GM18951 (cell line): ENCODE measurements around the gene FGF14.

Source experiments
- POLR2A ChIP-seq: IDR thresholded peaks from 4 replicates; pipeline ENCODE4 v1.6.1; 2011; ENCODE audit warnings: mild to moderate bottlenecking; ENCODE audit not compliant: insufficient read length, insufficient read depth; ENCODE audit errors: extremely low read depth
- in situ Hi-C: fragments of 300-500 bp; cut with MboI; formaldehyde crosslinking; loops from one replicate; pipeline ENCODE4 v1.12.0; 2022; ENCODE audit warnings: low sequenced_read_pairs, mixed read lengths, inconsistent platforms; ENCODE audit not compliant: unreplicated experiment

Gene FGF14

DNA sequence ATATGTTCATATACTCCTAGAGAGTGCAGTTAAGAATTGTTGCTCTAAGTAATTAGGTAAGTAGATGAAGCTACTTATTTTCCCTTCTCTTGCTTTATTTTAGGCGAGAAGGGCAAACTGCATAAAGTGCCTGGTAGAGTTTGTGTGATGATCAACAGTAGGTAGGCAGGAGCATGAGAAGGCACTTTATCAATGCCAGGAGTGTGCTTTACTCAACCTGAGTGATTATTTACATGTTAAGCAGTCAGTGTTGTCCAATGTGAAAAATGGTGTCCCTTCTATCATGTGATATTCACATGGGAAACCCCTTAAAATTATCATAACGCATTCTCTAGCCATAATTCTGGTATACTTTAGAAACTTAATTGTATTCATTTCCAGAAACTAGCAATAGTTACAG is 655.3 kb downstream of the FGF14 start:
- TF ChIP-seq POLR2A: no peak
- in situ Hi-C loops: no loop called here

DNA sequence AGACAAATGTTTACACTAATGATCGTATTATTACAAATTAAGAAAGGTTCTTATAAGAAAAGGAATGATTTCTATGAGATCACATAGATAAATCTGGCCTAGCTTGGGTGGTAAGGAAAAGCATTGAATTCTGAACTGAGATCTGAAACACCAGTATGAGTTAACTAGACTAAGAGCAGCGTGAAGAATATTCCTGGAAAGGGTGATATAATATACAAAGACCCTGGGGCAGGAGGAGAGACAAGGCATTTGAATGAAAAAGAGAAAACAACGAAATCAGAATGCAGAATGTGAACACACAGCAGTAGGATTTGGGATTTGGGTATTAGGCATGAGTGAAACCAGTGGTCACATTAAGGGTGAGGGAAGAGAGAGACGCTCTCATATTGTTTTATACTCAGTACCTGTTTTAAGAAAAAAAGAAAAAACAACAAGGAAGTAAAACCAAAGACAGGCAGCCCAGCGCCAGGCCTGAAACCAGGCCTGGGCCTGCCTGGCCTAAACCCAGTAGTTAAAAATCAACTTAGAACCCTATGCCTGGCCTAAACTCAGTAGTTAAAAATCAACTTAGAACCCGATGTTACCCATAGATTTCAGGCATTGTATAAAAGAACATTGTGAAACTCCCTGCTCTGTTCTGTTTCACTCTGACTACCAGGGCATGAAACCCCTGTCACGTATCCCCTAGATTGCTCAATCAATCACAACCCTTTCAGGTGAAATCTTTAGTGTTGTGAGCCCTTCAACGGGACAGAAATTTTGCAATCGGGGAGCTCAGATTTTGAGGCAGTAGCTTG is 662.3 kb downstream of the FGF14 start:
- in situ Hi-C loops: no loop called here
- no peak for TF ChIP-seq POLR2A

DNA sequence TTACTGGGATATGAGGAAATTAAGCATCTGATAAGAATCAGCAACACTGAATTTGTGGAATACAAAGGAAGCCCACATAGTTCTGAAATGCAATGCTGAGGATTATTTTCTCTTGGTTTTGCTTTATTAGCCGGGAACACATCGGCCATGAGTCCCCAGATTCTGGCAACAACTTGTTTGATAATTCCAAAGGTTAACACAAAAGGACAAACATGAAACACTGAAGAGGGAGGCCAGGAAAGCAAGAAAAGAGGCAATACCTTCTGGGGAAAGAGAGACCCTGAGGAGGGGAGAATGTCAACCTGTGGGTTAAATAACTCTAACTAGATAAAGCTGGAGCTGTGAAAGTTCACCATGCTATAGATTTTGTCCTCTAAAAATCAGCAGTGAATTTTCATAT is 663.5 kb downstream of the FGF14 start:
- no peak for TF ChIP-seq POLR2A
- in situ Hi-C loops: no loop called here

DNA sequence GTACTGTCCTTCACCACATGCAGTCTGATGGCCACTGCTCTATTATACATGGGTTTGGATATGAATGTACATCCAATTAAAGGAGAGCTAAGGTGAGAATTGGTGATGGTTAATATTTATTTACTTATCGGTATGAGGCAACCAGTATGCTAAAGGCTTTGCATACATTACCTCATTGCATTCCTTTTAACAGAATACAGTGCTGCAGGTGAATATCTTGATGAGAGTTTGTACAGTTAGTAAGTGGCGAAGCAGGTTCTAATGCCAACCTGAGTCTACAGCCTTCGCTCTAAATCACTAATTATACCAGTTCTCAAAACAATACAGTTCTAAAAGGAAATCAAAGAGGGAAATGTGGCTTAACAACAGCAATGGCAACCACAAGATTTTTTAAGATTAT is 665.3 kb downstream of the FGF14 start:
- no peak for TF ChIP-seq POLR2A
- in situ Hi-C loops: no loop called here

DNA sequence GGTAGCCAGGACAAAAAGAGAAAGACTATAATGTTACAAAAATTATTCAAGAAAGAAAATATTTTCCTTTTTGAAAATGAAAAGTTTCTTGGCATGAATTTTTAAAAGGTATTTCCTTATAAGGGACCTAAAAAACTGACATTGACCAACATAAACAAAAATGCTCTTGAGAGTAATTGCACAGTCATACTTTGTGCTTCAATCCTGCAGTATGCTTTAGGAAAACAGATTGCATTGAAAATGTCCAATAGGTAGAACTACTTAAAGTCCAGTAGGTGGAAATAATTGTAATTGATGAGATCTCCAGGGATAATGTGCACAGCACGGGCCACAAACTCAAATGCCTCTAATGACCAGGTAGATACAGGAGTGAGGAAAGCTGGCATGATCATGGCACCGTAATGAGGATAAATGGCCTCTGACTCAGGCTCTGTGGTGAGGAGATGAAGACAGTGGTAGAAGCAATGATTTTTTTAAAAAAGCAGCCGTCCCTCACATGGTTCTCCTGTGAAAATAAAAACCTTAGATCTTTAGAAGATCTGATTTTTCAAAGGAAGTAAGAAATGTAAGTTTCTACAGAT is 671.3 kb downstream of the FGF14 start:
- in situ Hi-C loops: no loop called here

DNA sequence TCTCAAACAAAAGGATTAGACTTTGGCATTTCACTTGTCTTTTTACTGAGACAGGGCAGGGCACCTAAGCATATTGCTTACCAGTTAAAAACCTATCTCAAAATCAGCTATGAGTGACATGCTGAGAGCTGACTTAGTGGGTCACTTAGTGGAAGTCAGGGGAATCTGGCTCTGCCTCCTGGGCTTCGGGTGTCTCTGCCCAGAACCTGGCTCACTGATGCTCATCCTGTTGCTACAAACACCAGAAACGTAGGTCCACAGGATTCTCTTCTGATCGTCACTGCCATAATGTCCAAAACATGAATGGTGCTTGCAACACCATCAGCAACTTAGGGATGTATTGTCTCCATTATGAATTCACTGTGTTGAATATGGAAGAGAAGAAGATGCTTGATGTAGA is 673.2 kb downstream of the FGF14 start:
- TF ChIP-seq POLR2A: no peak
- in situ Hi-C loops: no loop called here

More for the DNA sequence above, 671.3 kb downstream of the FGF14 start:
- no peak for TF ChIP-seq POLR2A

DNA sequence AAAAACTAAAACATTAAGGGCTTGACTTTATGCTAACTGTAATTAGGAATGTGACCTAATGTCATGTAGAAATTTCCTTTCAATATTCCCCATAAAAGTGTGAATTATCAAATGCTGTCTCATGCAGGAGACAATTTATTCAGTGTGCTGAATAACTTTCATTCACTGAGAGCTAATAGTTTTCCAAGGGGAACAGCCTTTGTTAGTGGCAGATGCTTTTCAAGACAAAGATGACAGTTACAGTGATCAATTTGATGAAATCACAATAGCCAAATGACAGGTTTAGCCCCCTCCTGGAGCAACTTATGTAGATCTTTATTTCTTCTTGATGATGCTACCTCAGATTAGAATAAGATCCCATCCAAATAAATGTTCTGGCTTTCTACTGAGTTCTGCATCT is 673.8 kb downstream of the FGF14 start:
- TF ChIP-seq POLR2A: no peak
- in situ Hi-C loops: no loop called here

DNA sequence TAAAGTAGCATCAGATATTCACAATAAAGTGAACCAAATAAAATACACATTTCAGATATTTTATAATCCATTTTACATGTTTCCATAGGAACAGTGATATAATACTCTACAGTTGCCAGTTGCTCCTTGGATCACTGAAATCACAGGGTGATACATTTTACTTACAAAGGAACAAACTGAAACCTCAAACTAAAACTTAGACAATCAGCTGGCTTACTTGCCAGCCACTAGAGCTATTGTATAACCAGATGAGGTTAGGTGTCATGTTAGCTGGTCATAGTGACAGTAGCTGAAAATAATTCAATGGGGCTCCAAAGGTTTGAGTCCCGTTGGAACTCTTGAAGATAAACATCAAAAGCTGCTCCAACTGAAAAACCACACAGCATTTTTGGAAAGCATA is 674.7 kb downstream of the FGF14 start:
- no peak for TF ChIP-seq POLR2A
- in situ Hi-C loops: no loop called here

DNA sequence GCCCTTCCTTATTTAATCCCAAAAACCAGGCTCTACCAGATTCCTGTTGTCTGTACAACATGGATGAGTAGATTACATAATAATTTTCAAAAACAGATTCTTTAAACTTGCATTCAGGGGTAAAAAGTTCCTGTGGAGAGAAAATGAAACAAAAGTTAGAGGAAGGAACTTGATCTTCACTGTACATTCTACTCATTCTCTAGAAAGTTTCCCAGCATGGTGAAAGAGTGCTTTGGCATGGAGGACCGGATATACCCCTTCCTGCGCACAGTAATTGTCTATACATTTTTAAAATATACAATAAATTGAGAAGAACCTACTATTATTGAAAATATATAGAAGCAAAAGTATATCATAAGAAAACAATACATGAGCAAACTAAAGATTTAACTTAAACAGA is 675.2 kb downstream of the FGF14 start:
- TF ChIP-seq POLR2A: no peak
- in situ Hi-C loops: no loop called here

DNA sequence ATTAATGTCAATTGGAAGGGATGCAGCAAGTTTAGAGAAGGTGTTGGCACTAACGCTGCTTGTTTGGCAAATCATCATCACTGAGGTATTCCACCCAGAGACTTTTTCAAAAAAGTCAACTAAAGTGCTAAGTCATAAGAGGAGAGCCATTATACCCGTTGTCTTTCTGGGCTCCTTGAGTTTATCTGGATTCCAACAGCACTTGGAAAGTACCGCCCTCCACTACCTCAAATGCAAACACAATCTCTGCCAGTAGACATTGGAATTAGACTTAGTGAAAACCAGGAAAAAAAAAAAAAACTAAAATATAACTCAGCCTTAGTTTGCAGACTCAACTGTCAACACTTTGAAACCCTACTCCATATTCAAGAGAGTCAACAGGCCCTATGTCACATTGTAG is 683.4 kb downstream of the FGF14 start:
- no peak for TF ChIP-seq POLR2A
- in situ Hi-C loops: no loop called here

DNA sequence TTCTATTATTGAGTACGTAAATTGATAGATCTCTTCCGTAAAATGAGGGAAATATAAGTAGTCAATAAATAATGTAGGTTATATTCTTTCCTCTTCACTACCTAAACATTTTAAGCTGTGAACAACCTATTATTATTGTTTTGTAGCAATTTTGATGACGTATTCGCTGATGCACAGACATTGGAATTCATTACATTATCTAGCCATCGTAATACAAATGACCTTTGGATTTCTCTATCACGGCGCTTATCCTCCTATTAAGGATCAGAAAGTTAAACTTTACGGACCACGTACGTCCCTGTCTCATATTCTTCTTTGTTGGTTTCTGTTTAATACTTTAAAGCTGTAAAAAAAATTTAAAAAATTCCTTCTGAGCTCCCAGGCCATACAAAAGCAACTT is 684.5 kb downstream of the FGF14 start:
- no peak for TF ChIP-seq POLR2A
- in situ Hi-C loops: no loop called here

DNA sequence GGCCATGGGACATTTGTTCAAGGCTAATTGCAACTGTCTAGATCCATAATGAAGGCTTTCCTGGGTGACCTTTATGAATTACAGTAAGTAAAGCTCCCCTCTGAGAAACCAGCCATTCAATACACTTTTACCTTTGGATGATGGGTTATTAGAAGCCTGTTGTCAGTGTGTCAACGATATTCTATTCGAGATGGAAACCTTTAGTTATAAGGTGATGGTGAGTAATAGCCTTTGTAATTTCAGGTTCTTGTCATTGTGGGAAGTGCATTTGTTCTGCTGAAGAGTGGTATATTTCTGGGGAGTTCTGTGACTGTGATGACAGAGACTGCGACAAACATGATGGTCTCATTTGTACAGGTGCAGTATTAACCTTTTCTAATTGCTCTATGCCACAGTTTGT is 687.7 kb downstream of the FGF14 start:
- in situ Hi-C loops: no loop called here
- no peak for TF ChIP-seq POLR2A

DNA sequence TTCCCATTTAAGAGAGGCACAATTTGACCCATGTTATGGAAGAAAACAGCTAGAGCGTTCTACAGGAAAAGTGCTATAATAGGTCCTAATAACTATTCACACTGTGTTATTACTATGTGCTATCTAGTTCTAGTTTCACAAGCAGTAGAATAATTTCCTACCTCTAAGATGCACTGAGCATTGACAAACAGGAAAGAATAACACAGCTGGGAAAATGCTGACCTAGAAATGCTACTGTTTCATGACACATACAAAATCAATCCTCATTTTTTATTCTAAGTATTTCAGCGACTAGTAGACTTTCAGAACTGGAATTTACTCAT is 689.9 kb downstream of the FGF14 start:
- TF ChIP-seq POLR2A: no peak
- in situ Hi-C loops: no loop called here

DNA sequence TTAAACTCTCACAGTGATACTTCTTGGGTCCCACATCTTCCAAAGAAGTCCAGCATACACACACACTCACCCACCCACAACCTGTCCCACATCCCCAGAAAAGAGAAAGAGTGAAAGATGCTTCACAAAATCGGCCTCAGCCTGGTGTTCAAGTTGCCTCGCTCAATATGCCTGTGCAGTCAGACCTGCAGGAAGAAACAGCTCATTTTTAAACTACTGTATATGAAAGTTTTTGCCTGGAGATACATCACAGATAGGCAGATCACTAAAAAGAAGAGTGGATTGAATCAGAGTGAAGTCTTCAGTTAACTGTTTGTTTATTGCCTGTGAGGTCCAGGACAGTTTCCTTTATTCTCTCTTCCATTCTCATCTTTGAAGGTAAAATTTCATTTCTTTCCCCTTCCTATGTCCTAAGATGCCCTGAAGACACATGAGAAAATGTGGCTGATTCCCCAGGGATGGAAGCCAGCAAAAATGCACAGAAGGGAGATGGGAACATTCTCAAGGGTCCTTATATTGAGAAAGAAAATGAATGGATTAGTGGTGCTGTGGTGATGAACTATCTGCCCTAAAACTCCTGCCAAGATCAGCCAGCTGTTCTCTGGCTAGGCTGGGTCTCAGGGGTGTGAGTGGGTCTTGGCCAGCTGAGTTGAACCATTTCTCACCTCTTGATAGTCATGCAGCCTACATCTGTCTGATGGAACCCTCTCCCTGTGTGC is 690.4 kb downstream of the FGF14 start:
- TF ChIP-seq POLR2A: no peak
- in situ Hi-C loops: no loop called here
